A549 (cell line): ENCODE data around the gene PDCD10. TPM values are rescaled to one million over a fixed set of nuclear protein-coding genes. Genes with fewer than 3 reads are reported as not detected.

ENCODE experiments used
- ATAC-seq, 2 experiments: fragments of 200-7000 bp in 1 of 2; fragments of >200 bp in 1 of 2; cut with Nextera tagmentation in 1 of 2; cut with Tn5 transposase in 1 of 2; 3 replicates each; pipeline versions ENCODE4 v1.8.0 to v1.9.1; 2018 to 2020; ENCODE audit warnings: mild to moderate bottlenecking in 1 of 2, moderate library complexity in 1 of 2
- CTCF ChIA-PET: fragments of 300-600 bp; sonication (Branson Sonifier 250); formaldehyde crosslinking; extraction: SDS; loops from one replicate; lab custom pipeline; 2021; ENCODE audit warnings: antibody characterized with exemption, inconsistent platforms; lab: Yijun Ruan, JAX
- POLR2A ChIA-PET: fragments of 350-600 bp; formaldehyde crosslinking; extraction: SDS; loops from one replicate; lab custom pipeline; 2021; ENCODE audit warnings: antibody characterized with exemption, inconsistent platforms; lab: Yijun Ruan, JAX
- DNase-seq, 2 experiments: peaks; one replicate each; pipeline versions ENCODE4 v3.0.0 to v3.0.0-alpha.2; 2011 to 2016; ENCODE audit warnings: low read depth in 1 of 2, low spot score in 1 of 2
- FAIRE-seq: peaks from 2 replicates; lab custom pipeline; 2011; peaks lifted over from hg19 to GRCh38; lab: Jason Lieb, UNC
- H3K27ac ChIP-seq, 2 experiments: fragments of >200 bp; sonication (Bioruptor Twin); formaldehyde crosslinking; 3 replicates each; pipeline ENCODE4 v1.5.1; 2016 to 2017
- H3K4me1 ChIP-seq: fragments of >200 bp; sonication (Bioruptor Twin); formaldehyde crosslinking; 3 replicates; pipeline ENCODE4 v1.6.1; 2016
- H3K4me2 ChIP-seq: fragments of >200 bp; sonication (Bioruptor Twin); formaldehyde crosslinking; 3 replicates; pipeline ENCODE4 v1.6.1; 2016
- H3K4me3 ChIP-seq: fragments of >200 bp; sonication (Bioruptor Twin); formaldehyde crosslinking; 3 replicates; pipeline ENCODE4 v1.5.1; 2016
- H3K9me3 ChIP-seq: fragments of >200 bp; sonication (Bioruptor Twin); formaldehyde crosslinking; 3 replicates; pipeline ENCODE4 v1.6.1; 2016
- BHLHE40 ChIP-seq: IDR thresholded peaks from 2 replicates; pipeline ENCODE4 v1.6.1; 2012; ENCODE audit warnings: low read depth, low read length, inconsistent platforms
- CHD2 ChIP-seq: fragments of 150-350 bp; IDR thresholded peaks from 2 replicates; pipeline ENCODE4 v1.6.1; 2014; ENCODE audit warnings: low read length; ENCODE audit not compliant: partially characterized antibody
- EHF ChIP-seq: fragments of 250-450 bp; sonication (Bioruptor Pico); IDR thresholded peaks from 2 replicates; pipeline ENCODE4 v1.5.0; 2020; ENCODE audit warnings: mild to moderate bottlenecking
- EHMT2 ChIP-seq: fragments of 200-600 bp; sonication (generic); IDR thresholded peaks from 2 replicates; pipeline ENCODE4 v1.6.1; 2016; ENCODE audit warnings: antibody characterized with exemption, low read depth, mild to moderate bottlenecking, moderate library complexity
- ELK1 ChIP-seq: fragments of 150-350 bp; IDR thresholded peaks from 2 replicates; pipeline ENCODE4 v1.6.1; 2014; ENCODE audit warnings: low read depth, mild to moderate bottlenecking, low read length
- EP300 ChIP-seq, 2 experiments: fragments of >200 bp; sonication (Bioruptor Twin); formaldehyde crosslinking; IDR thresholded peaks; 2 replicates in 1 of 2; 3 replicates in 1 of 2; pipeline ENCODE4 v1.6.1; 2016 to 2017
- ESRRA ChIP-seq: fragments of 150-350 bp; IDR thresholded peaks from 2 replicates; pipeline ENCODE4 v1.6.1; 2014; ENCODE audit warnings: mild to moderate bottlenecking, low read length, borderline replicate concordance
- FOXS1 ChIP-seq: fragments of 250-450 bp; sonication (Bioruptor Pico); IDR thresholded peaks from 2 replicates; pipeline ENCODE4 v1.5.0; 2020; ENCODE audit warnings: mild to moderate bottlenecking, moderate library complexity
- HDAC2 ChIP-seq: fragments of 200-600 bp; sonication (generic); IDR thresholded peaks from 2 replicates; pipeline ENCODE4 v1.6.1; 2016
- HES2 ChIP-seq: fragments of >200 bp; sonication (Bioruptor Twin); formaldehyde crosslinking; IDR thresholded peaks from 2 replicates; pipeline ENCODE4 v1.6.1; 2016
- HOXA7 ChIP-seq: fragments of 250-450 bp; sonication (Bioruptor Pico); IDR thresholded peaks from 2 replicates; pipeline ENCODE4 v1.5.0; 2020; ENCODE audit warnings: mild to moderate bottlenecking, moderate library complexity
- HOXB5 ChIP-seq: fragments of 250-450 bp; sonication (Bioruptor Pico); IDR thresholded peaks from 2 replicates; pipeline ENCODE4 v1.5.0; 2020; ENCODE audit warnings: mild to moderate bottlenecking, moderate library complexity
- KDM5A ChIP-seq: fragments of 200-600 bp; sonication (generic); IDR thresholded peaks from 2 replicates; pipeline ENCODE4 v1.6.1; 2016; ENCODE audit warnings: antibody characterized with exemption, mild to moderate bottlenecking
- MAFK ChIP-seq: fragments of 450-650 bp; IDR thresholded peaks from 2 replicates; pipeline ENCODE4 v1.6.1; 2014; ENCODE audit not compliant: partially characterized antibody
- MAZ ChIP-seq: fragments of 150-350 bp; IDR thresholded peaks from 2 replicates; pipeline ENCODE4 v1.6.1; 2014; ENCODE audit warnings: antibody characterized with exemption, low read depth, low read length, borderline replicate concordance
- NFE2L2 ChIP-seq: fragments of 150-350 bp; conservative IDR thresholded peaks from 2 replicates; pipeline ENCODE4 v1.6.1; 2014; ENCODE audit warnings: low read length
- NPAS2 ChIP-seq: fragments of 250-450 bp; sonication (Bioruptor Pico); IDR thresholded peaks from 2 replicates; pipeline ENCODE4 v1.8.0; 2022; ENCODE audit warnings: mild to moderate bottlenecking, moderate library complexity, borderline replicate concordance
- PBX3 ChIP-seq: IDR thresholded peaks from 2 replicates; pipeline ENCODE4 v1.6.1; 2012
- POLR2A ChIP-seq: IDR thresholded peaks from 2 replicates; pipeline ENCODE4 v1.6.1; 2012; ENCODE audit warnings: mild to moderate bottlenecking, low read length
- RFX5 ChIP-seq: fragments of 450-650 bp; IDR thresholded peaks from 2 replicates; pipeline ENCODE4 v1.7.1; 2014; ENCODE audit warnings: antibody characterized with exemption, mild to moderate bottlenecking, moderate library complexity
- SMC3 ChIP-seq: fragments of >200 bp; sonication (Bioruptor Twin); formaldehyde crosslinking; IDR thresholded peaks from 3 replicates; pipeline ENCODE4 v1.6.1; 2018; ENCODE audit warnings: inconsistent platforms
- SREBF2 ChIP-seq: fragments of 450-650 bp; IDR thresholded peaks from 2 replicates; pipeline ENCODE4 v1.6.1; 2014; ENCODE audit warnings: mild to moderate bottlenecking, moderate library complexity
- ZC3H11A ChIP-seq: fragments of 450-650 bp; IDR thresholded peaks from 2 replicates; pipeline ENCODE4 v1.6.1; 2014; ENCODE audit warnings: antibody characterized with exemption, mild to moderate bottlenecking
- WGBS: methylation state at CpG from one replicate; pipeline ENCODE4 v1.1.6; 2017; ENCODE audit errors: missing lambda C conversion rate; 5-methylcytosine and 5-hydroxymethylcytosine counted together
- polyA plus RNA-seq, 4 experiments: library from polyadenylated mRNA; depleted of rRNA in 3 of 4; stranded (reverse); fragments of >200 nt; fragmentation: RNase III in 1 of 4; extraction: RNeasy Plus Mini Kit Qiagen cat#74134 plus additional on column Dnase treatment in 1 of 4; gene quantifications; 2 replicates in 3 of 4; 3 replicates in 1 of 4; pipeline ENCODE4 v1.2.3, GENCODE V29; 2011 to 2017
- TF ChIP-seq, protein P1 (sequence below): fragments of 200-600 bp; sonication (generic); IDR thresholded peaks from 2 replicates; pipeline ENCODE4 v1.6.1; 2016; ENCODE audit warnings: antibody characterized with exemption, mild to moderate bottlenecking, moderate library complexity
- TF ChIP-seq, protein P2 (sequence below): fragments of >200 bp; sonication (Bioruptor Twin); formaldehyde crosslinking; IDR thresholded peaks from 3 replicates; pipeline ENCODE4 v1.6.1; 2016

PDCD10 gene
- polyA plus RNA-seq, 2 of the 4 experiments (the other 2 are of a cell fraction): 53.7 to 100 TPM

GRCh38 chr3:167711439-167711838 lies 23.3 kb downstream of the PDCD10 start:
- WGBS: 100% methylated on average over 1 of the region's 1 CpG
- no peak for ATAC-seq
- TF ChIP-seq EHF (CRISPR knock-in tag) (no peak), FOXS1 (CRISPR knock-in tag) (no peak), ESRRA (no peak), KDM5A (no peak), HES2 (no peak), MAFK (no peak), HDAC2 (no peak), CHD2 (no peak), BHLHE40 (no peak), PBX3 (no peak), SREBF2 (no peak), SMC3 (no peak)
- POLR2A ChIA-PET: no interaction called here
- FAIRE-seq: no peak
- H3K9me3 ChIP-seq: no peaks in the 10 kb centered on the region
- H3K4me1 ChIP-seq: no peaks in the 10 kb centered on the region
- H3K4me2 ChIP-seq: no peak overlapping the region
- no peak for DNase-seq
- CTCF ChIA-PET: no interaction called here
- H3K27ac ChIP-seq: no peak overlapping the region
- no peak overlapping the region for H3K4me3 ChIP-seq

DNA sequence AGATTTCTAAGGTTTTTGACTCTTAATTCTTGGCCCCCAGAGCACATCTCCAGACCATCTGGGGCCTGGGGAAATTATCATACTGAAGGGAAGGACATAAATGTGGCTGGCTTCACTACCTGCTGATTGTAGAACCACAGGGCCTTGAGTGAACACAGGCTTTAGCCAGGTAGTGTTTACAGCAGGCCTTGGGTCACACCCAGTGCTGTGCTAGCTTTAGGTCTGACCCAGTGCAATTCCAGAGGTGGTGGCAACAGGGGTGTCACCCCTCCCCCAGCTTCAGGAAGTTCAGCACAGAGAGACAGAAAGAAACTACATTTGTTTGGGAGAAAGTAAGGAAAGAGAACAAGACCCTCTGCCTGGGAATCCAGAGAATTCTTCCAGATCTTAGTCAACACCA lies 24.1 kb downstream of the PDCD10 start:
- FAIRE-seq: no peak
- ChIA-PET CTCF (no interaction called here), POLR2A (no interaction called here)
- Histone ChIP-seq H3K27ac (no peak overlapping the region), H3K4me1 (peaks cover 6% of the 10 kb centered on the region; the same call in 2 of the 3 replicates), H3K4me2 (no peak overlapping the region), H3K9me3 (no peaks in the 10 kb centered on the region), H3K4me3 (no peak overlapping the region)
- ATAC-seq: no peak
- DNase-seq: no peak
- TF ChIP-seq KDM5A: no peak
- no peak for TF ChIP-seq RFX5
- no peak for TF ChIP-seq BHLHE40
- no peak for TF ChIP-seq NFE2L2
- TF ChIP-seq ELK1: no peak
- TF ChIP-seq MAFK: no peak
- no peak for TF ChIP-seq HOXB5 (CRISPR knock-in tag)
- TF ChIP-seq, protein P1, sequence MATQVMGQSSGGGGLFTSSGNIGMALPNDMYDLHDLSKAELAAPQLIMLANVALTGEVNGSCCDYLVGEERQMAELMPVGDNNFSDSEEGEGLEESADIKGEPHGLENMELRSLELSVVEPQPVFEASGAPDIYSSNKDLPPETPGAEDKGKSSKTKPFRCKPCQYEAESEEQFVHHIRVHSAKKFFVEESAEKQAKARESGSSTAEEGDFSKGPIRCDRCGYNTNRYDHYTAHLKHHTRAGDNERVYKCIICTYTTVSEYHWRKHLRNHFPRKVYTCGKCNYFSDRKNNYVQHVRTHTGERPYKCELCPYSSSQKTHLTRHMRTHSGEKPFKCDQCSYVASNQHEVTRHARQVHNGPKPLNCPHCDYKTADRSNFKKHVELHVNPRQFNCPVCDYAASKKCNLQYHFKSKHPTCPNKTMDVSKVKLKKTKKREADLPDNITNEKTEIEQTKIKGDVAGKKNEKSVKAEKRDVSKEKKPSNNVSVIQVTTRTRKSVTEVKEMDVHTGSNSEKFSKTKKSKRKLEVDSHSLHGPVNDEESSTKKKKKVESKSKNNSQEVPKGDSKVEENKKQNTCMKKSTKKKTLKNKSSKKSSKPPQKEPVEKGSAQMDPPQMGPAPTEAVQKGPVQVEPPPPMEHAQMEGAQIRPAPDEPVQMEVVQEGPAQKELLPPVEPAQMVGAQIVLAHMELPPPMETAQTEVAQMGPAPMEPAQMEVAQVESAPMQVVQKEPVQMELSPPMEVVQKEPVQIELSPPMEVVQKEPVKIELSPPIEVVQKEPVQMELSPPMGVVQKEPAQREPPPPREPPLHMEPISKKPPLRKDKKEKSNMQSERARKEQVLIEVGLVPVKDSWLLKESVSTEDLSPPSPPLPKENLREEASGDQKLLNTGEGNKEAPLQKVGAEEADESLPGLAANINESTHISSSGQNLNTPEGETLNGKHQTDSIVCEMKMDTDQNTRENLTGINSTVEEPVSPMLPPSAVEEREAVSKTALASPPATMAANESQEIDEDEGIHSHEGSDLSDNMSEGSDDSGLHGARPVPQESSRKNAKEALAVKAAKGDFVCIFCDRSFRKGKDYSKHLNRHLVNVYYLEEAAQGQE: no peak

GRCh38 chr3:167709690-167710089 lies 25.0 kb downstream of the PDCD10 start:
- Histone ChIP-seq H3K9me3 (no peaks in the 10 kb centered on the region), H3K27ac (no peak overlapping the region), H3K4me3 (no peak overlapping the region), H3K4me2 (no peak overlapping the region), H3K4me1 (peaks cover 14% of the 10 kb centered on the region; the same call in 2 of the 3 replicates)
- ATAC-seq: no peak
- DNase-seq: no peak
- ChIA-PET CTCF (no interaction called here), POLR2A (no interaction called here)
- no peak for FAIRE-seq
- WGBS: 67% methylated on average over 3 of the region's 4 CpGs
- TF ChIP-seq, protein P2, sequence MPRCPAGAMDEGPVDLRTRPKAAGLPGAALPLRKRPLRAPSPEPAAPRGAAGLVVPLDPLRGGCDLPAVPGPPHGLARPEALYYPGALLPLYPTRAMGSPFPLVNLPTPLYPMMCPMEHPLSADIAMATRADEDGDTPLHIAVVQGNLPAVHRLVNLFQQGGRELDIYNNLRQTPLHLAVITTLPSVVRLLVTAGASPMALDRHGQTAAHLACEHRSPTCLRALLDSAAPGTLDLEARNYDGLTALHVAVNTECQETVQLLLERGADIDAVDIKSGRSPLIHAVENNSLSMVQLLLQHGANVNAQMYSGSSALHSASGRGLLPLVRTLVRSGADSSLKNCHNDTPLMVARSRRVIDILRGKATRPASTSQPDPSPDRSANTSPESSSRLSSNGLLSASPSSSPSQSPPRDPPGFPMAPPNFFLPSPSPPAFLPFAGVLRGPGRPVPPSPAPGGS: no peak
- TF ChIP-seq, protein P1: no peak
- TF ChIP-seq EHMT2 (no peak), CHD2 (no peak), MAZ (no peak), ZC3H11A (no peak), HOXA7 (CRISPR knock-in tag) (no peak), ESRRA (no peak), EP300 (IDR thresholded peaks at IDR 0.05) (no peak), NPAS2 (CRISPR knock-in tag) (no peak), POLR2A (no peak)
